Superior temporal gyrus (tissue), 1 donor: ENCODE measurements around the gene CT45A1.
A peak's percentile ranks its signal among the peaks of the same experiment; 100 is the strongest.
"Not testable (repeated sequence)": the region's sequence is repeated elsewhere in the genome, so short reads cannot be mapped to it uniquely, and the experiment has no call there.

Experiments
- DNase-seq: peaks from one replicate; pipeline ENCODE4 v3.0.0-alpha.2; 2016; ENCODE audit errors: extremely low spot score

Gene CT45A1, protein sequence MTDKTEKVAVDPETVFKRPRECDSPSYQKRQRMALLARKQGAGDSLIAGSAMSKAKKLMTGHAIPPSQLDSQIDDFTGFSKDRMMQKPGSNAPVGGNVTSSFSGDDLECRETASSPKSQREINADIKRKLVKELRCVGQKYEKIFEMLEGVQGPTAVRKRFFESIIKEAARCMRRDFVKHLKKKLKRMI

DNA sequence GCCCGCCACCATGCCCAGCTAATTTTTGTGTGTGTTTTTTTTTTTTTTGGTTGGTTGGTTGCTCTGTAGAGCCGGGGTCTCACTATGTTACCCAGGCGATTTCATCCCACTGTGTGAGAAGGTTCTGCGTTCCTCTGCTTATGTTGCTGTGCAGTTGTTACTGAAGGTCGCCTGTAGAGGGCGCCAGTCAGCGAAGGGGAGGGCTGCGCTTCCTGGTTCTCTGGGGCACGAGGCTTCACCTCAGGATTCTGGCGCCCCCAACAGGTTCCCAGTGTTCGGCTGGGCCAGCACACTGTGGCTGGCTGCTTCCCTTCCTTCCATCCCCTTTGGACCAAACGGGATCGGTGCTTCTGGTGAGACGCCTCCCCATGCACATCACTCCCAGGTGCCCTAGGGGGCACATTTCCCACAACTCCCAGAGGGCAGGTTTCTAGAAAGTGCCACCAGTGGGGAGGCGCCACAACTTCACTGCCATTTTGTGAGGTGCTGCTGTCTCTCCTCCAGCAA is at the start of gene CT45A1:
TSS of gene CT45A1 (plus strand) at position 457 of the 507 bp plus-strand sequence. CDS start 5,302 bp downstream, outside the sequence.
- DNase-seq: not testable (repeated sequence)

DNA sequence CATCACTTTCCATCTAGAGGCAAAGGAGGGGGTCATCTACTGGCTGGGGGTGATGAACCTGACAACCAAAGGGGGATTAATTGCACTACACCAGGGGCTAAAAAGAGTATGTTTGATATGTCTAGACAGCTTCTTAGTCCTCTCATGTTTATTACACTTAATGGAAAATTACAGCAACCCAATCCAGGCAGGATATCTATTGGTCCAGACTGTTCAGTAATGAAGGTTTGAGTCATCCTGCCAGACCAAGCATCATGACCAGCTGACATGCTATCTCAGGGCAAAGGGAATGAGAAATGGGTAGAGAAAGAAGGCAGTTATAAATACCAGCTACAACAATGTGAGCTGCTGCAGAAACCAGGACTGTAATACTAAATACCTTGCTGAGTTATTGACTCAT is 40.5 kb upstream of the CT45A1 start:
- DNase-seq: not testable (repeated sequence)

DNA sequence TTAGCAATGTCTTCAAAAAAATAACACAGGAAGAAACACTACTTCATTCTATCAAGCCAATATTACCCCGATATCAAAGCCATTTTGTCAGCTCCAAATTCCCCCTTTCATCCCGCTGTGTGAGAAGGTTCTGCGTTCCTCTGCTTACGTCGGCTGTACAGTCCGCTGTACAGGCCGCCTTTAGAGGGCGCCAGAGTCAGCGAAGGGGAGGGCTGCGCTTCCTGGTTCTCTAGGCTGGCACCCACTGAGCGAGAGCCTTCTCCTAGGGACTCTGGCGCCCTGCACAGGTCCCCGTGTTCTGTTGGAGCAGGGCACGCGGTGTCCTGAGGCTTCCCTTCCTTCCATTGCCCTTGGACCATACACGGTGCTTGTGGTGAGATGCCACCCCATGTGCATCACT is 25.3 kb upstream of the CT45A1 start:
- no peak for DNase-seq

DNA sequence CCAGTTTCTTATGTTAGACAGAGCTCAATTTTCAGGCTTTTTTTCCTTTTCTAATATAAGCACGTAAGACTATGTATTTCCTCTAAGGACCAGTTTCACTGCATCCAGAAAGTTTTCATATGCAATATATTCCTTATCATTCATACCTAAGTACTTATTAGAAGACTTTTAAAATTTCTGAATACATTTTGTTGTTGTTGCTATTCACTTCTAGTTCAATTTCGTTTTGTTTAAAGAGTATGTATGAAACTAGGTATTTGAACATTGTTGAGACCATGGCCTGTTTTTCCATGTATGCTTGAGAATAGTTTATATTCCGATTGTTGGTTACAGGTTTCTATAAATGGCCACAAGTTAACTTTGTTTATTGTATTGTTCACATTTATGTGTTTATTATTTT is 18.0 kb upstream of the CT45A1 start:
- no peak for DNase-seq

DNA sequence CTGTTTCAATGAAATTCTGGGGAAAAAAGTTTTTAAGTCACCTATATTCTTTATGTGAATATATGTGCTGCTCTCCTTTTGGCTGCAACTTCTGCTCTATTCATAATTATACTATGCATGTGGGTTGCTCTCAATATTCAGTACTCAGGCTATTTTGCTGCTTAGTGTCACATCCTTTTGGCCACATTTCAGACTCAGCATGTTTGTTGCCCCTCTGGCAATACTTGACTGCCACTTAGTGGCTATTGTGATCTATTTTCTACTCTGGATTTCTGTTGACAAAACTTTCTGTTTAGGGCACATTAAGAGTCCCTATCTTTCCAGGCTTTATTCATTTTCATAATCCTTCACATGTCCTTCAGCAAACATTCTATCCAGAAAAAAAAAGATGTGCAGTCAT is 15.8 kb upstream of the CT45A1 start:
- DNase-seq: no peak

DNA sequence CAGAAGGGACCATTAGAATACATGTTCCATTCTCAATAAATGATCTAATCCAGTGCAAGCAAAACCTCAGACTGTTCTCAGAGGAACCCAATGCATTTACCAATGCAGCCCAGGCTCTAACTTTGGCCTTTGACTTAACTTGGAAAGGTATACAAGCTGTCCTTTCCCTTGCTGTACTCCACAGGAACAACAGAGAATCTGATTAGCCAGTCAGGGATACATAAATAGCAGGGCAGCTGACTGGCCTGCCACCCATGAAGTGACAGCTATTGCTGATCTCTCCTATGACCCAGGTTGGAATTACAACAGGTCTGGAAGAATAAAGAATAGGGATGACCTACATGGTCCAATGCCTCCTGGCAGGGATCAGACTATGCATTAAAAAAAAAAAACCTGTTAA is 14.5 kb upstream of the CT45A1 start:
- DNase-seq: no peak

DNA sequence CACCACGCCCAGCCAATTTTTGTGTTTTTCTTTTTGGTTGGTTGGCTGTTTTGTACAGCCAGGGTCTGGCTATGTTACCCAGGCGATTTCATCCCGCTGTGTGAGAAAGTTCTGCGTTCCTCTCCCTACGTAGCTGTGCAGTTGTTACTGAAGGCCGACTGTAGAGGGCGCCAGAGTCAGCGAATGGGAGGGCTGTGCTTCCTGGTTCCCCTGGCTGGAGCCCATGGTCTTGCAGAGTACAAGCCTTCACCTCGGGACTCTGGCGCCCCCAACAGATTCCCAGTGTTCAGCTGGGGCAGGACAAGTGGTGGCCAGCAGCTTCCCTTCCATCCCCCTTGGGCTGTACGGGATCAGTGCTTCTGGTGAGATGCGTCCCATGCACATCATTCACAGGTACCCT is 5.6 kb upstream of the CT45A1 start:
- no peak for DNase-seq

DNA sequence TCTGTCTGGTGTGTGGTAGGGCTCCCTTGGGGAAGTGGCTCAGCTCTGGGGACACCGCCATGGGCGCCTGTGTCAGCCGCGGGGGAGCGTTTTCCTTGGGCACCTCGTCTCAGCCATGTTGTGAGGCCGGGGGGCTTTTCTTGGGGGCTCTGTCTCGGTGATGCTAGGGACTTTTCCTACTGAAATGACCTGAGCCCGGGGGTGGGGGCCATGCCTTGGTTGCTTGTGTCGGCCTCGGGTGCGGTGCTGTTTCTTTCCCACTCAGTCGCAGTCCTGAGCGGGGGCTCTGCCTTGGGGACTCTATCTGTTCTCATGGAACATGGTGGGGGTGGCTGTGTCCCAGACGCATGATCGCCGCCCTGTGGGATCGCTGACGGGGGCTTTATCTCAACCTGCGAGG is 356 bp downstream of the CT45A1 start:
- no peak for DNase-seq

DNA sequence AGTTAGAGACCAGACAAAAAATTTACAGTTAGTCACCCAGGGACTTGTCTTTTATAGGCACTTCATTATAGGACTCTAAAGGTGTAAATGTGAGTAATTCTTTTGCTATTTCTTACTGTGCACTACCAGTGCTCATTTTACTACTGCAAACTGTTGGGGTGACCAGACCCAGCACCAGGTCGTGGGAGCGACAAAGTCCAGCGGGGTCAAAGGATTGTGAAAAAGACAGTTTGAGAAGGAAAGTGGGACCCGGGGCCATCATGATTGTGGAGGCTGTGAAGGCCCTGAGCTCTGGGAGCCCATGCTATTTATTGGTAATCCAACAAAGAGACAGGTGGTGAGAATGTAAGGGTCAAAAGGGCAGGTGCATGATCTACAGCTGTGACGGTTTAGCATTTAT is 21.2 kb downstream of the CT45A1 start:
- not testable (repeated sequence) for DNase-seq

DNA sequence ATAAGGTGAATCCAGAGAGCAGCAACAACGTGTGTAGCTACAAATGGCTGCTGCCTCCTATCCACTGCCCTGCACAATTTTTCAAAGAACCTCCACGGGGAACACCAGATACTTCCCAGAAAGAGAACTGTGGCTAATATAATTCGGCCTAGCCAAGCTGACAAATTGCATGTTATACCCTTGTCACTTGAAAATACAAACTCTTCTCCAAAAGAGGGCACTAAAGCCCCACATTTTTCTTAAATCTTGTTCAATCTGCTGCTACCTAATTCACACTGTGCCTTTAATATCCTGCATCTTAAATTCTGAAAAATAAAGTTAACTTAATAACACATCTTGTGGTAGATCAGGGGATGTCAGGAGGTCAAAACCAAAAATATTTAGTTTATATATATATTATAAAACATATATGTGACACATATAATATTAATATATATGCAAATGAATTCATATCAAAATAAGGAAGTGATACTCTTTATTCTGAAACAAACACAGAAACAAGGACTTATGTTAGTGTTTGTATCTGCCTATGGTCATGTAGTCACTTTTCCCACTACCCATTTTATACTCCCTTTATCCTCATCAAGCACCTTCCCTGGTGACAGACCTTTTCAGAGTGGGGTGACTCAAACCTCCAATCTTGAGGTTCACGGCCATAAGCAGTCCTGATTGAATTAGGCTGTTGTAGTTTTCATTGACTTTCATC is 24.1 kb downstream of the CT45A1 start:
- DNase-seq: peak; percentile 8

DNA sequence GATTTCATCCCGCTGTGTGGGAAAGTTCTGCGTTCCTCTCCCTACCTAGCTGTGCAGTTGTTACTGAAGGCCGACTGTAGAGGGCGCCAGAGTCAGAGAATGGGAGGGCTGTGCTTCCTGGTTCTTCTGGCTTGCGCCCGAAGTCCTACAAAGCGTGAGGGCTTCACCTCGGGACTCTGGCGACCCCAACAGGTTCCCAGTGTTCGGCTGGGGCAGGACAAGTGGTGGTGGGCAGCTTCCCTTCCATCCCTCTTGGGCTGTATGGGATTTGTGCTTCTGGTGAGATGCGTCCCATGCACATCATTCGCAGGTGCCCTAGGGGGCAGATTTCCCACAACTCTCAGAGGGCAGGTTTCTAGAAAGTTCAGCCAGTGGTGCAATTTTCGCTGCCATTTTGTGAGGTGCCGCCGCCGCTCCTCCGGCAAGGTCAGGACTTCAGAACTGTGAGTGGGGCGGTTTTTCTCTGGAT is 27.3 kb downstream of the CT45A1 start:
- peak; percentile 13 for DNase-seq

DNA sequence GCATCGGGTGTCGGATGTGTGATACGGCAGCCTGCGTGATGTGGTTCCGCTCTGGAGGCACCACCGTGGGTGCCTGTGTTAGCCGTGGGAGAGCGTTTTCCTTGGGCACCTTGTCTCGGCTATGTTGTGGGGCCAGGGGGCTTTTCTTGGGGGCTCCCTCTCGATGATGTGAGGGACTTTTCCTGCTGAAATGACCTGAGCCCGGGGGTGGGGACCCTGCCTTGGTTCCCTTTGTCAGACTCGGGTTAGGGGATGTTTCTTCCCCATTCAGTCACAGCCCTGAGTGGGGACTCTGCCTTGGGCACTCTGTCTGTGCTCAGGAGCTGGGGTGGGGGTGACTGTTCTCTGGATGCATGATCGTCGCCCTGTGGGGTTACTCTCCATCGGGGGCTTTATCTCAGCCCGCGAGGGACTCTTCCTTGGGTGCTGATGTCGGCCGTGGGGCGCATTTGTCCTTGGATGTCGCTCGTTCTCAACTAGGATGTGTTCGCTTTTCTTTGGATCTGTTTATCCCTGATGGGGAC is 27.8 kb downstream of the CT45A1 start:
- no peak for DNase-seq

DNA sequence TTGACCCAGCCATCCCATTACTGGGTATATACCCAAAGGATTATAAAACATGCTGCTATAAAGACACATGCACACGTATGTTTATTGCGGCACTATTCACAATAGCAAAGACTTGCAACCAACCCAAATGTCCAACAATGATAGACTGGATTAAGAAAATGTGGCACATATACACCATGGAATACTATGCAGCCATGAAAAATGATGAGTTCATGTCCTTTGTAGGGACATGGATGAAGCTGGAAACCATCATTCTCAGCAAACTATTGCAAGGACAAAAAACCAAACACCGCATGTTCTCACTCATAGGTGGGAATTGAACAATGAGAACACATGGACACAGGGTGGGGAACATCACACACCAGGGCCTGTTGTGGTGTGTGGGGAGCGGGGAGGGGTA is 31.3 kb downstream of the CT45A1 start:
- DNase-seq: not testable (repeated sequence)

DNA sequence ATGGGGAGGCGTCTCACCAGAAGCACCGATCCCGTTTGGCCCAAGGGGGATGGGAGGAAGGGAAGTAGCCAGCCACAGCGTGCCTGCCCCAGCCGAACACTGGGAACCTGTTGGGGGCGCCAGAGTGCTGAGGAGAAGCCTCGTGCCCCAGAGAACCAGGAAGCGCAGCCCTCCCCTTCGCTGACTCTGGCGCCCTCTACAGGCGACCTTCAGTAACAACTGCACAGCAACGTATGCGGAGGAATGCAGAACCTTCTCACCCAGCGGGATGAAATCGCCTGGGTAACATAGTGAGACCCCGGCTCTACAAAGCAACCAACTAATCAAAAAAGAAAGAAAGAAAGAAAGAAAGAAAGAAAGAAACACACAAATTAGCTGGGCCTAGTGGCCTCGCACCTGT is 54.7 kb downstream of the CT45A1 start, which contains the start of gene CT45A3:
TSS of gene CT45A3 (minus strand) at position 101 of the 400 bp plus-strand sequence. CDS start 3,747 bp downstream, outside the sequence.
- DNase-seq: not testable (repeated sequence)
